WTC11 (cell line): Measurements from ENCODE around the gene MARVELD2. TPM values are rescaled to one million over a fixed set of nuclear protein-coding genes. Genes with fewer than 3 reads are reported as not detected.

Experiments
- AFF4 ChIP-seq: sonication (generic); formaldehyde crosslinking; IDR thresholded peaks from 2 replicates; pipeline ENCODE4 v1.8.1; 2023; ENCODE audit warnings: mild to moderate bottlenecking, missing genetic modification reagents, borderline replicate concordance
- ETV6 ChIP-seq: sonication (generic); formaldehyde crosslinking; IDR thresholded peaks from 2 replicates; pipeline ENCODE4 v1.8.1; 2022; ENCODE audit warnings: mild to moderate bottlenecking, missing genetic modification reagents
- FOXK1 ChIP-seq: sonication (generic); formaldehyde crosslinking; IDR thresholded peaks from 2 replicates; pipeline ENCODE4 v1.8.0; 2022; ENCODE audit warnings: mild to moderate bottlenecking, moderate library complexity, missing genetic modification reagents
- GABPB1 ChIP-seq: sonication (generic); formaldehyde crosslinking; IDR thresholded peaks from 2 replicates; pipeline ENCODE4 v1.8.1; 2023; ENCODE audit warnings: mild to moderate bottlenecking, missing genetic modification reagents
- IRF2 ChIP-seq: sonication (generic); formaldehyde crosslinking; IDR thresholded peaks from 2 replicates; pipeline ENCODE4 v1.8.0; 2022; ENCODE audit warnings: low read depth, missing genetic modification reagents, borderline replicate concordance
- NFATC4 ChIP-seq: fragments of 250-450 bp; sonication (Bioruptor Pico); IDR thresholded peaks from 2 replicates; pipeline ENCODE4 v1.9.0; 2021; ENCODE audit warnings: mild to moderate bottlenecking
- NFE2L1 ChIP-seq: sonication (generic); formaldehyde crosslinking; IDR thresholded peaks from 2 replicates; pipeline ENCODE4 v1.8.1; 2023; ENCODE audit warnings: missing genetic modification reagents
- OVOL2 ChIP-seq: fragments of 250-450 bp; sonication (Bioruptor Pico); IDR thresholded peaks from 2 replicates; pipeline ENCODE4 v1.9.0; 2021; ENCODE audit warnings: mild to moderate bottlenecking, borderline replicate concordance
- SMAD3 ChIP-seq: sonication (generic); formaldehyde crosslinking; IDR thresholded peaks from 2 replicates; pipeline ENCODE4 v1.8.0; 2022; ENCODE audit warnings: missing genetic modification reagents, mild to moderate bottlenecking, borderline replicate concordance
- SOX15 ChIP-seq: fragments of 250-450 bp; sonication (Bioruptor Pico); IDR thresholded peaks from 2 replicates; pipeline ENCODE4 v1.9.0; 2021; ENCODE audit warnings: mild to moderate bottlenecking
- SP1 ChIP-seq: sonication (generic); formaldehyde crosslinking; conservative IDR thresholded peaks from 2 replicates; pipeline ENCODE4 v1.8.1; 2022; ENCODE audit warnings: missing genetic modification reagents
- ZNF263 ChIP-seq: sonication (generic); formaldehyde crosslinking; IDR thresholded peaks from 2 replicates; pipeline ENCODE4 v1.8.1; 2022; ENCODE audit warnings: low read depth, mild to moderate bottlenecking, moderate library complexity, missing genetic modification reagents
- total RNA-seq: library from RNA; stranded (reverse); gene quantifications from 3 replicates; pipeline ENCODE4 v1.2.3, GENCODE V29; 2021
- TF ChIP-seq, protein P1 (sequence below): sonication (generic); formaldehyde crosslinking; IDR thresholded peaks from 2 replicates; pipeline ENCODE4 v1.8.1; 2022; ENCODE audit warnings: low read depth, mild to moderate bottlenecking, moderate library complexity, missing genetic modification reagents, borderline replicate concordance
- TF ChIP-seq, protein P2 (sequence below): sonication (generic); formaldehyde crosslinking; IDR thresholded peaks from 2 replicates; pipeline ENCODE4 v1.8.0; 2022; ENCODE audit warnings: mild to moderate bottlenecking, missing genetic modification reagents
- TF ChIP-seq, protein P3 (sequence below): sonication (generic); formaldehyde crosslinking; IDR thresholded peaks from 2 replicates; pipeline ENCODE4 v1.8.0; 2022; ENCODE audit warnings: missing genetic modification reagents
- TF ChIP-seq, protein P4 (sequence below): sonication (generic); formaldehyde crosslinking; IDR thresholded peaks from 2 replicates; pipeline ENCODE4 v1.8.0; 2022; ENCODE audit warnings: mild to moderate bottlenecking, missing genetic modification reagents
- TF ChIP-seq, protein P5 (sequence below): sonication (generic); formaldehyde crosslinking; IDR thresholded peaks from 2 replicates; pipeline ENCODE4 v1.8.1; 2023; ENCODE audit warnings: mild to moderate bottlenecking, moderate library complexity, missing genetic modification reagents
- TF ChIP-seq, protein P6 (sequence below): sonication (generic); formaldehyde crosslinking; IDR thresholded peaks from 2 replicates; pipeline ENCODE4 v1.8.1; 2023; ENCODE audit warnings: mild to moderate bottlenecking, missing genetic modification reagents, moderate library complexity
- TF ChIP-seq, protein P7 (sequence below): sonication (generic); formaldehyde crosslinking; IDR thresholded peaks from 2 replicates; pipeline ENCODE4 v1.8.0; 2023; ENCODE audit warnings: mild to moderate bottlenecking, missing genetic modification reagents
- TF ChIP-seq, protein P8 (sequence below): sonication (generic); formaldehyde crosslinking; IDR thresholded peaks from 2 replicates; pipeline ENCODE4 v1.8.1; 2023; ENCODE audit warnings: mild to moderate bottlenecking, missing genetic modification reagents, moderate library complexity

Gene MARVELD2
- total RNA-seq, 1 experiment from 2014 or later, result 28.6 TPM

- TF ChIP-seq, protein P1, sequence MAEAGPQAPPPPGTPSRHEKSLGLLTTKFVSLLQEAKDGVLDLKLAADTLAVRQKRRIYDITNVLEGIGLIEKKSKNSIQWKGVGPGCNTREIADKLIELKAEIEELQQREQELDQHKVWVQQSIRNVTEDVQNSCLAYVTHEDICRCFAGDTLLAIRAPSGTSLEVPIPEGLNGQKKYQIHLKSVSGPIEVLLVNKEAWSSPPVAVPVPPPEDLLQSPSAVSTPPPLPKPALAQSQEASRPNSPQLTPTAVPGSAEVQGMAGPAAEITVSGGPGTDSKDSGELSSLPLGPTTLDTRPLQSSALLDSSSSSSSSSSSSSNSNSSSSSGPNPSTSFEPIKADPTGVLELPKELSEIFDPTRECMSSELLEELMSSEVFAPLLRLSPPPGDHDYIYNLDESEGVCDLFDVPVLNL (CRISPR knock-in tag), result no peak
- TF ChIP-seq, protein P2, sequence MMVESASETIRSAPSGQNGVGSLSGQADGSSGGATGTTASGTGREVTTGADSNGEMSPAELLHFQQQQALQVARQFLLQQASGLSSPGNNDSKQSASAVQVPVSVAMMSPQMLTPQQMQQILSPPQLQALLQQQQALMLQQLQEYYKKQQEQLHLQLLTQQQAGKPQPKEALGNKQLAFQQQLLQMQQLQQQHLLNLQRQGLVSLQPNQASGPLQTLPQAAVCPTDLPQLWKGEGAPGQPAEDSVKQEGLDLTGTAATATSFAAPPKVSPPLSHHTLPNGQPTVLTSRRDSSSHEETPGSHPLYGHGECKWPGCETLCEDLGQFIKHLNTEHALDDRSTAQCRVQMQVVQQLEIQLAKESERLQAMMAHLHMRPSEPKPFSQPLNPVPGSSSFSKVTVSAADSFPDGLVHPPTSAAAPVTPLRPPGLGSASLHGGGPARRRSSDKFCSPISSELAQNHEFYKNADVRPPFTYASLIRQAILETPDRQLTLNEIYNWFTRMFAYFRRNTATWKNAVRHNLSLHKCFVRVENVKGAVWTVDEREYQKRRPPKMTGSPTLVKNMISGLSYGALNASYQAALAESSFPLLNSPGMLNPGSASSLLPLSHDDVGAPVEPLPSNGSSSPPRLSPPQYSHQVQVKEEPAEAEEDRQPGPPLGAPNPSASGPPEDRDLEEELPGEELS (CRISPR knock-in tag), result peak; percentile 93
- TF ChIP-seq, protein P3, sequence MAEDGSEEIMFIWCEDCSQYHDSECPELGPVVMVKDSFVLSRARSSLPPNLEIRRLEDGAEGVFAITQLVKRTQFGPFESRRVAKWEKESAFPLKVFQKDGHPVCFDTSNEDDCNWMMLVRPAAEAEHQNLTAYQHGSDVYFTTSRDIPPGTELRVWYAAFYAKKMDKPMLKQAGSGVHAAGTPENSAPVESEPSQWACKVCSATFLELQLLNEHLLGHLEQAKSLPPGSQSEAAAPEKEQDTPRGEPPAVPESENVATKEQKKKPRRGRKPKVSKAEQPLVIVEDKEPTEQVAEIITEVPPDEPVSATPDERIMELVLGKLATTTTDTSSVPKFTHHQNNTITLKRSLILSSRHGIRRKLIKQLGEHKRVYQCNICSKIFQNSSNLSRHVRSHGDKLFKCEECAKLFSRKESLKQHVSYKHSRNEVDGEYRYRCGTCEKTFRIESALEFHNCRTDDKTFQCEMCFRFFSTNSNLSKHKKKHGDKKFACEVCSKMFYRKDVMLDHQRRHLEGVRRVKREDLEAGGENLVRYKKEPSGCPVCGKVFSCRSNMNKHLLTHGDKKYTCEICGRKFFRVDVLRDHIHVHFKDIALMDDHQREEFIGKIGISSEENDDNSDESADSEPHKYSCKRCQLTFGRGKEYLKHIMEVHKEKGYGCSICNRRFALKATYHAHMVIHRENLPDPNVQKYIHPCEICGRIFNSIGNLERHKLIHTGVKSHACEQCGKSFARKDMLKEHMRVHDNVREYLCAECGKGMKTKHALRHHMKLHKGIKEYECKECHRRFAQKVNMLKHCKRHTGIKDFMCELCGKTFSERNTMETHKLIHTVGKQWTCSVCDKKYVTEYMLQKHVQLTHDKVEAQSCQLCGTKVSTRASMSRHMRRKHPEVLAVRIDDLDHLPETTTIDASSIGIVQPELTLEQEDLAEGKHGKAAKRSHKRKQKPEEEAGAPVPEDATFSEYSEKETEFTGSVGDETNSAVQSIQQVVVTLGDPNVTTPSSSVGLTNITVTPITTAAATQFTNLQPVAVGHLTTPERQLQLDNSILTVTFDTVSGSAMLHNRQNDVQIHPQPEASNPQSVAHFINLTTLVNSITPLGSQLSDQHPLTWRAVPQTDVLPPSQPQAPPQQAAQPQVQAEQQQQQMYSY, result no peak
- 0 out of 2 replicates have a peak, but pooled peaks have one; percentile 11 for TF ChIP-seq SMAD3 (CRISPR knock-in tag)
- TF ChIP-seq SOX15, result no peak
- TF ChIP-seq, protein P4, sequence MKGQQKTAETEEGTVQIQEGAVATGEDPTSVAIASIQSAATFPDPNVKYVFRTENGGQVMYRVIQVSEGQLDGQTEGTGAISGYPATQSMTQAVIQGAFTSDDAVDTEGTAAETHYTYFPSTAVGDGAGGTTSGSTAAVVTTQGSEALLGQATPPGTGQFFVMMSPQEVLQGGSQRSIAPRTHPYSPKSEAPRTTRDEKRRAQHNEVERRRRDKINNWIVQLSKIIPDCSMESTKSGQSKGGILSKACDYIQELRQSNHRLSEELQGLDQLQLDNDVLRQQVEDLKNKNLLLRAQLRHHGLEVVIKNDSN (CRISPR knock-in tag), result peak; percentile 52; the same call in 1 of the 2 replicates
- TF ChIP-seq GABPB1 (CRISPR knock-in tag), result peak; percentile 56
- TF ChIP-seq ZNF263, result peak; percentile 34; the same call in 1 of the 2 replicates
- TF ChIP-seq, protein P5, sequence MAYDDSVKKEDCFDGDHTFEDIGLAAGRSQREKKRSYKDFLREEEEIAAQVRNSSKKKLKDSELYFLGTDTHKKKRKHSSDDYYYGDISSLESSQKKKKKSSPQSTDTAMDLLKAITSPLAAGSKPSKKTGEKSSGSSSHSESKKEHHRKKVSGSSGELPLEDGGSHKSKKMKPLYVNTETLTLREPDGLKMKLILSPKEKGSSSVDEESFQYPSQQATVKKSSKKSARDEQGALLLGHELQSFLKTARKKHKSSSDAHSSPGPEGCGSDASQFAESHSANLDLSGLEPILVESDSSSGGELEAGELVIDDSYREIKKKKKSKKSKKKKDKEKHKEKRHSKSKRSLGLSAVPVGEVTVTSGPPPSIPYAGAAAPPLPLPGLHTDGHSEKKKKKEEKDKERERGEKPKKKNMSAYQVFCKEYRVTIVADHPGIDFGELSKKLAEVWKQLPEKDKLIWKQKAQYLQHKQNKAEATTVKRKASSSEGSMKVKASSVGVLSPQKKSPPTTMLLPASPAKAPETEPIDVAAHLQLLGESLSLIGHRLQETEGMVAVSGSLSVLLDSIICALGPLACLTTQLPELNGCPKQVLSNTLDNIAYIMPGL (CRISPR knock-in tag), result peak; percentile 66
- no peak for TF ChIP-seq IRF2 (CRISPR knock-in tag)
- 0 out of 2 replicates have a peak, but pooled peaks have one; percentile 84 for TF ChIP-seq AFF4 (CRISPR knock-in tag)
- TF ChIP-seq, protein P6, sequence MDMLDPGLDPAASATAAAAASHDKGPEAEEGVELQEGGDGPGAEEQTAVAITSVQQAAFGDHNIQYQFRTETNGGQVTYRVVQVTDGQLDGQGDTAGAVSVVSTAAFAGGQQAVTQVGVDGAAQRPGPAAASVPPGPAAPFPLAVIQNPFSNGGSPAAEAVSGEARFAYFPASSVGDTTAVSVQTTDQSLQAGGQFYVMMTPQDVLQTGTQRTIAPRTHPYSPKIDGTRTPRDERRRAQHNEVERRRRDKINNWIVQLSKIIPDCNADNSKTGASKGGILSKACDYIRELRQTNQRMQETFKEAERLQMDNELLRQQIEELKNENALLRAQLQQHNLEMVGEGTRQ (CRISPR knock-in tag), result 0 out of 2 replicates have a peak, but pooled peaks have one; percentile 20
- peak; percentile 4; the same call in 1 of the 2 replicates for TF ChIP-seq NFE2L1 (CRISPR knock-in tag)
- TF ChIP-seq FOXK1 (CRISPR knock-in tag), result no peak
- TF ChIP-seq, protein P7, sequence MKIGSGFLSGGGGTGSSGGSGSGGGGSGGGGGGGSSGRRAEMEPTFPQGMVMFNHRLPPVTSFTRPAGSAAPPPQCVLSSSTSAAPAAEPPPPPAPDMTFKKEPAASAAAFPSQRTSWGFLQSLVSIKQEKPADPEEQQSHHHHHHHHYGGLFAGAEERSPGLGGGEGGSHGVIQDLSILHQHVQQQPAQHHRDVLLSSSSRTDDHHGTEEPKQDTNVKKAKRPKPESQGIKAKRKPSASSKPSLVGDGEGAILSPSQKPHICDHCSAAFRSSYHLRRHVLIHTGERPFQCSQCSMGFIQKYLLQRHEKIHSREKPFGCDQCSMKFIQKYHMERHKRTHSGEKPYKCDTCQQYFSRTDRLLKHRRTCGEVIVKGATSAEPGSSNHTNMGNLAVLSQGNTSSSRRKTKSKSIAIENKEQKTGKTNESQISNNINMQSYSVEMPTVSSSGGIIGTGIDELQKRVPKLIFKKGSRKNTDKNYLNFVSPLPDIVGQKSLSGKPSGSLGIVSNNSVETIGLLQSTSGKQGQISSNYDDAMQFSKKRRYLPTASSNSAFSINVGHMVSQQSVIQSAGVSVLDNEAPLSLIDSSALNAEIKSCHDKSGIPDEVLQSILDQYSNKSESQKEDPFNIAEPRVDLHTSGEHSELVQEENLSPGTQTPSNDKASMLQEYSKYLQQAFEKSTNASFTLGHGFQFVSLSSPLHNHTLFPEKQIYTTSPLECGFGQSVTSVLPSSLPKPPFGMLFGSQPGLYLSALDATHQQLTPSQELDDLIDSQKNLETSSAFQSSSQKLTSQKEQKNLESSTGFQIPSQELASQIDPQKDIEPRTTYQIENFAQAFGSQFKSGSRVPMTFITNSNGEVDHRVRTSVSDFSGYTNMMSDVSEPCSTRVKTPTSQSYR (CRISPR knock-in tag), result peak; percentile 55; the same call in 1 of the 2 replicates
- 0 out of 2 replicates have a peak, but pooled peaks have one; percentile 33 for TF ChIP-seq SP1 (CRISPR knock-in tag)
- TF ChIP-seq, protein P8, sequence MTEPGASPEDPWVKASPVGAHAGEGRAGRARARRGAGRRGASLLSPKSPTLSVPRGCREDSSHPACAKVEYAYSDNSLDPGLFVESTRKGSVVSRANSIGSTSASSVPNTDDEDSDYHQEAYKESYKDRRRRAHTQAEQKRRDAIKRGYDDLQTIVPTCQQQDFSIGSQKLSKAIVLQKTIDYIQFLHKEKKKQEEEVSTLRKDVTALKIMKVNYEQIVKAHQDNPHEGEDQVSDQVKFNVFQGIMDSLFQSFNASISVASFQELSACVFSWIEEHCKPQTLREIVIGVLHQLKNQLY (CRISPR knock-in tag), result no peak
- TF ChIP-seq NFATC4 (CRISPR knock-in tag), result no peak
- TF ChIP-seq OVOL2, result no peak
- peak; percentile 67; the same call in 1 of the 2 replicates for TF ChIP-seq ETV6
These were observed 77.5 kb downstream of the MARVELD2 start, which contains the start of gene OCLN (continued) for GRCh38 chr5:69492391-69492922.
